ENCODE results near the gene SLC9C2.
"Not testable (repeated sequence)": the region's sequence is repeated elsewhere in the genome, so short reads cannot be mapped to it uniquely, and the experiment has no call there.

SLC9C2 gene

DNA sequence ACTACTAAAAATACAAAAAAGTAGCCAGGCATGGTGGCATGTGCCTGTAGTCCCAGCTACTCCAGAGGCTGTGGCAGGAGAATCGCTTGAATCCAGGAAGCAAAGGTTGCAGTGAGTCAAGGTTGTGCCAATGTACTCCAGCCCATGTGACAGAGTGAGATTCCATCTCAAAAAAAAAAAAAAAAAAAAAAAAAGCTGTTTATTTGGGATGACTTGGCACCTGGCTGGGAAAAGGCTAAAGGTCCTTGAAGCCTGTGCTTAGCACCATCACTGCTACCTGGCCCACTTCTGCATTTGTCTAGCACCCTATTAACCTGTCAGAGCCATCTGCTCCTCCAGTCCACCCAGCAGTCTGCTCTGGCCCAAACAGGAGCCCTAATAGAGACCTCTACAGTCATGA lies 100.8 kb downstream of the SLC9C2 start:
- no peak for DNase-seq
- no peak for ATAC-seq (replicated peaks)
- H3K9me3 Mint-ChIP-seq: no peaks in the 10 kb centered on the region
- no peak overlapping the region for H3K27ac Mint-ChIP-seq
- peaks cover 7% of the 10 kb centered on the region for H3K36me3 Mint-ChIP-seq (ENCODE audit: insufficient read depth)
- no peak overlapping the region for H3K4me3 Mint-ChIP-seq
- peaks cover 0 to 2% of the 10 kb centered on the region in 2 donors for H3K4me1 Mint-ChIP-seq (ENCODE audit: low read depth in 2 of 2)
- no peaks in the 10 kb centered on the region for H3K27me3 Mint-ChIP-seq

GRCh38 chr1:173499729-173500128 lies 103.1 kb downstream of the SLC9C2 start:
- H3K9me3 Mint-ChIP-seq: no peaks in the 10 kb centered on the region
- ATAC-seq (replicated peaks): no peak
- peaks cover 4% of the 10 kb centered on the region for H3K36me3 Mint-ChIP-seq (ENCODE audit: insufficient read depth)
- no peaks in the 10 kb centered on the region for H3K27me3 Mint-ChIP-seq
- no peak overlapping the region for H3K27ac Mint-ChIP-seq
- no peak for DNase-seq
- peaks cover 0 to 2% of the 10 kb centered on the region in 2 donors for H3K4me1 Mint-ChIP-seq (ENCODE audit: low read depth in 2 of 2)
- H3K4me3 Mint-ChIP-seq: no peak overlapping the region

DNA sequence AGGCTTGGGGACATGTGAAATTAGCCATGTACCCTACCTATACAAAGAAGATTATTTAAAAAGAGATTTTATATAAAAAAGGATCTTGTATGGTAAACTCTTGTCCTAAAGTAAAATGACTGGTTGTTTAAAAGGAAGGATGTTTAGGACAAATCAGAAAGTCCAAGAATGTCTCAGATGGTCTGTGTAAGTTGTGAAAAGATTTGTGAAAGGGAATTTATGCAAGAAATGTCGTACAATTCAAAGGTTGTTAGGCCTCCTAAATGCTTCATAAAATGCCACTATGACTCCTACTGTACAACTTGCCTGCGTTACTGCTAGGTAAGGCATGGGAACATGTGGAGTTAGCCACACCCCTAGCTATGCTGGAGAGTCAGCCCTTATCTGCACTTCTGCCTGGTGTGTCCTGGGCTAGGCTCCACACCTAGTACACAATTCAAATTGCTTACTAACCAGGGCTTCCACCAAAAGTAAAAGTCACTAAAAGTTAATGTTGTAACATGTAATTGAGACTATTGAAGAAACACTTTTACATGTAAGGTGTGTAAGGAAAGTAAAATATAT lies 106.0 kb downstream of the SLC9C2 start:
- Mint-ChIP-seq H3K36me3 (ENCODE audit: insufficient read depth) (no peaks in the 10 kb centered on the region), H3K4me3 (no peak overlapping the region), H3K27me3 (no peaks in the 10 kb centered on the region), H3K4me1 (ENCODE audit: low read depth in 2 of 2) (peaks cover 0 to 2% of the 10 kb centered on the region in 2 donors), H3K27ac (no peak overlapping the region), H3K9me3 (no peaks in the 10 kb centered on the region)
- DNase-seq (no peak), ATAC-seq (replicated peaks) (no peak)

DNA sequence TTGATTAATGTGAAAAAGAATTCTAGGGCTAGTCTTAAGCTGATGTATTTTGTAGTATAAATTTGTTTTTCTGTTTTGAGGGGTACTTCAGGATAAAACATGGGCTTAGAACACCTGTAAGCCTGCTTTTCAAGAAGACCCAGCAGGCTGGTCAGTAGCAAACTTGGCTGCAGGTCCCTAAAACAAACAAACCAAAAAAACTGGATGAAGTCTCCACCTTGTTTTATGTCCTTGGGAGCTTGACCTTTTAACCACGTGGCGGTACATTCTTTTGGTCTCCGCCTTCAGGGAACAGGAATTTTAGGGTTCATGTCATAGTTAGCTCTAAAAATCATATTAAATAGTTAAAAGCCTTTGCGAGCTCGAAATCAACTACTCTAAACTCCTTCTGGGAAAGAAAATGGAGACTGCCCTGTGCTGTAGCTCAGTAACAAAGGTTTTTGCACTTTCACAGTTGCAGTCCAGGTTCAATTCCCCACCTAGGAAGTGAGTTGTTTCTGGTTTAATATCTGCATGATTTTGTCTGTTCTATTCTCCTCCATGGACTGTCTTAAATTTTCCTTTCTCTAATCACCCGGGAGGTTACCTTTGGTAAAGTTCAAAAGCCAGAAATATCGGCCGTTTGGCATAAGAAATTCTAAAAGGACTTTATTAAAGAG lies 107.1 kb downstream of the SLC9C2 start:
- peaks cover 0 to 2% of the 10 kb centered on the region in 2 donors for H3K4me1 Mint-ChIP-seq (ENCODE audit: low read depth in 2 of 2)
- H3K4me3 Mint-ChIP-seq: no peak overlapping the region
- no peaks in the 10 kb centered on the region for H3K27me3 Mint-ChIP-seq
- H3K36me3 Mint-ChIP-seq (ENCODE audit: insufficient read depth): no peaks in the 10 kb centered on the region
- ATAC-seq (replicated peaks): no peak
- H3K27ac Mint-ChIP-seq: no peak overlapping the region
- no peak for DNase-seq
- H3K9me3 Mint-ChIP-seq: no peaks in the 10 kb centered on the region

DNA sequence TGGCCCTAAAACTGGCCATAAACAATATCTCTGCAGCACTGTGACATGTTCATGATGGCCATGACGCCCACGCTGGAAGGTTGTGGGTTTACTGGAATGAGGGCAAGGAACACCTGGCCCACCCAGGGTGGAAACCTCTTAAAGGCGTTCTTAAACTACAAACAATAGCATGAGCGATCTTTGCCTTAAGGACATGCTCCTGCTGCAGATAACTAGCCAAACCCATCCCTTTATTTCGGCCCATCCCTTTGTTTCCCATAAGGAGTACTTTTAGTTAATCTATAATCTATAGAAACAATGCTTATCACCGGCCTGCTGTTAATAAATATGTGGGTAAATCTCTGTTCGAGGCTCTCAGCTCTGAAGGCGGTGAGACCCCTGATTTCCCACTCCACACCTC lies 109.7 kb downstream of the SLC9C2 start:
- ATAC-seq (replicated peaks); H3K9me3 Mint-ChIP-seq: not testable (repeated sequence)

GRCh38 chr1:173491508-173491907 lies 111.4 kb downstream of the SLC9C2 start:
- Mint-ChIP-seq H3K27ac (no peak overlapping the region), H3K9me3 (no peaks in the 10 kb centered on the region), H3K36me3 (ENCODE audit: insufficient read depth) (peaks cover 27% of the 10 kb centered on the region), H3K4me3 (no peak overlapping the region), H3K4me1 (ENCODE audit: low read depth in 2 of 2) (no peaks in the 10 kb centered on the region), H3K27me3 (no peaks in the 10 kb centered on the region)
- DNase-seq: no peak
- no peak for ATAC-seq (replicated peaks)

More for the DNA sequence above, 109.7 kb downstream of the SLC9C2 start:
- not testable (repeated sequence) for H3K27ac Mint-ChIP-seq; DNase-seq; H3K4me3 Mint-ChIP-seq; H3K27me3 Mint-ChIP-seq; H3K4me1 Mint-ChIP-seq (ENCODE audit: low read depth in 2 of 2)
- peaks cover 11% of the 10 kb centered on the region for H3K36me3 Mint-ChIP-seq (ENCODE audit: insufficient read depth)

- Mint-ChIP-seq H3K9me3 (no peaks in the 10 kb centered on the region), H3K36me3 (ENCODE audit: insufficient read depth) (peaks cover 42% of the 10 kb centered on the region), H3K4me1 (ENCODE audit: low read depth in 2 of 2) (no peaks in the 10 kb centered on the region), H3K4me3 (no peak overlapping the region), H3K27me3 (no peaks in the 10 kb centered on the region), H3K27ac (no peak overlapping the region)
- DNase-seq (no peak), ATAC-seq (replicated peaks) (no peak)
Measured at GRCh38 chr1:173489929-173490328, 112.9 kb downstream of the SLC9C2 start.

DNA sequence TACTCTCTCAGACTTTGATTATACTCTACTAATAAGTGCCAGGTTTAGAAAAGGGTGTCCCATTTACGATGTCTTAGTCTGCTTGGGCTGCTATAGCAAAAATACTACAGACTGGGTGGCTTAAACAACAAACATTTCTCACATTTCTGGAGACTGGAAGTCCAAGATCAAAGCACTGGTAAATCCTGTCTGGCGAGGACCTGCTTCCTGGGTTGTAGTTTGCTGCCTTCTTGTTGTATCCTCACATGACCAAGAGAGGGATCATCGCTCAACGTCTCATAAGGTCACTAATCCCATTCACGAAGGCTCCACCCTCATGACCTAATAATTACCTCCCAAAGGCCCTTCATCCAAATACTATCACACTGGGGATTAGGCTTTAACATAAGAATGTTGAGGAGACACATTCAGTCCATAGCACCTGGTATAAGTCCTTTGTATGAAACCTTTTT lies 113.7 kb downstream of the SLC9C2 start:
- ATAC-seq (replicated peaks) (no peak), DNase-seq (no peak)
- no peak overlapping the region for H3K27ac Mint-ChIP-seq
- H3K4me3 Mint-ChIP-seq: no peak overlapping the region
- no peaks in the 10 kb centered on the region for H3K9me3 Mint-ChIP-seq
- no peaks in the 10 kb centered on the region for H3K4me1 Mint-ChIP-seq (ENCODE audit: low read depth in 2 of 2)
- H3K27me3 Mint-ChIP-seq: no peaks in the 10 kb centered on the region
- H3K36me3 Mint-ChIP-seq (ENCODE audit: insufficient read depth): peaks cover 49% of the 10 kb centered on the region

- DNase-seq: no peak
- Mint-ChIP-seq H3K4me3 (no peak overlapping the region), H3K9me3 (no peaks in the 10 kb centered on the region), H3K27me3 (no peaks in the 10 kb centered on the region), H3K27ac (no peak overlapping the region), H3K4me1 (ENCODE audit: low read depth in 2 of 2) (no peaks in the 10 kb centered on the region), H3K36me3 (ENCODE audit: insufficient read depth) (peaks cover 61% of the 10 kb centered on the region)
- no peak for ATAC-seq (replicated peaks)
Measured at GRCh38 chr1:173488001-173488400, 114.9 kb downstream of the SLC9C2 start.

DNA sequence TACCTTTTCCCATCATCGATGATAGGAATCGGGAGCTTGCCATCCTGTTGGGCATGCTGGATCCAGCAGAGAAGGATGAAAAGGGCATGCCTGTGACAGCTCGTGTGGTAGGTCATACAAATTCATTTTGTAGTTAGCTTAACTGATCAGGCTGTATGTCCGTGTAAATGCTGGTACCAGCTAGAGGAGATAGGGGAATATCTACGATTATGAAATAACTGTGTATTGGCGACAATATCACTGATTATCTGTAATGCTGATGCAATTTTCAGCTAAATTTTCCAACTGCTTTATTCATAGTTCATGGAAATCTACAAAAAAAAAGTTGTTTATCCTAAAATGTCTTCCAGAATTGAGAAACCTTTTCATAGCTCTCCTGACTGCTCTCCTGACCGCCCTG lies 117.5 kb downstream of the SLC9C2 start:
- DNase-seq: no peak
- H3K4me1 Mint-ChIP-seq (ENCODE audit: low read depth in 2 of 2): peaks cover 0 to 8% of the 10 kb centered on the region in 2 donors
- no peak for ATAC-seq (replicated peaks)
- H3K9me3 Mint-ChIP-seq: no peaks in the 10 kb centered on the region
- H3K36me3 Mint-ChIP-seq (ENCODE audit: insufficient read depth): peaks cover 79% of the 10 kb centered on the region
- H3K27ac Mint-ChIP-seq: no peak overlapping the region
- H3K27me3 Mint-ChIP-seq: no peaks in the 10 kb centered on the region
- no peak overlapping the region for H3K4me3 Mint-ChIP-seq

- ATAC-seq (replicated peaks) (no peak), DNase-seq (no peak)
- Mint-ChIP-seq H3K4me1 (ENCODE audit: low read depth in 2 of 2) (peaks cover 4 to 8% of the 10 kb centered on the region in 2 donors), H3K36me3 (ENCODE audit: insufficient read depth) (peaks cover 75% of the 10 kb centered on the region), H3K4me3 (no peak overlapping the region), H3K27me3 (no peaks in the 10 kb centered on the region), H3K9me3 (no peaks in the 10 kb centered on the region), H3K27ac (no peak overlapping the region)
Measured at GRCh38 chr1:173484276-173484675, 118.6 kb downstream of the SLC9C2 start.

- ATAC-seq (replicated peaks) (no peak), DNase-seq (no peak)
- no peaks in the 10 kb centered on the region for H3K27me3 Mint-ChIP-seq
- peak overlapping the region in 1 of 2 donors; percentile 50 for H3K27ac Mint-ChIP-seq
- peaks cover 75% of the 10 kb centered on the region for H3K36me3 Mint-ChIP-seq (ENCODE audit: insufficient read depth)
- no peaks in the 10 kb centered on the region for H3K9me3 Mint-ChIP-seq
- no peak overlapping the region for H3K4me3 Mint-ChIP-seq
- H3K4me1 Mint-ChIP-seq (ENCODE audit: low read depth in 2 of 2): peaks cover 13 to 21% of the 10 kb centered on the region in 2 donors
Measured at GRCh38 chr1:173482683-173483082, 120.2 kb downstream of the SLC9C2 start.

DNA sequence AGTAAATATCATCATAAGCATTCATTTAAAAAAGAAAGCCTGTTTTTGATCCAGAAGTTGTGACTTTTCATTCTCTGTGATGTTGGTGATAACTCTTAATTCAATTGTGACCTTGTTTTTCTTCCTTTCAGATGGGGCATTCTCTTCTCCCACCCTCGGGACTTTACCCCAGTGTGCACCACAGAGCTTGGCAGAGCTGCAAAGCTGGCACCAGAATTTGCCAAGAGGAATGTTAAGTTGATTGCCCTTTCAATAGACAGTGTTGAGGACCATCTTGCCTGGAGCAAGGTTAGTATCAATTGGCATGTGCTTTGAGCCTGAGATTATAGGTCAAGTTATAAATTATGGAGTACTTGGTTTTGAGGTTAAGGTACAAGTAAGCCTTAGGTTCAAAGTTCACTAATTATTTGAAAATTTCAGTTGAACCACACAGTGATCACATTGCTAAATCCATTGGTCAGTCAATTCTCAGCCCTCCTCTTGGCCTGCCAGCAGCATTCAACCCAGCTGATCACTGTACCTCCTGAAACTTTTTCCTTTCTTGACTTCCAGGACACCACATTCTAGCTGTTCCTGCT lies 121.6 kb downstream of the SLC9C2 start:
- DNase-seq: no peak
- Mint-ChIP-seq H3K4me3 (no peak overlapping the region), H3K9me3 (no peaks in the 10 kb centered on the region), H3K27ac (no peak overlapping the region), H3K36me3 (ENCODE audit: insufficient read depth) (peaks cover 74% of the 10 kb centered on the region), H3K4me1 (ENCODE audit: low read depth in 2 of 2) (peaks cover 13 to 22% of the 10 kb centered on the region in 2 donors), H3K27me3 (no peaks in the 10 kb centered on the region)
- no peak for ATAC-seq (replicated peaks)

DNA sequence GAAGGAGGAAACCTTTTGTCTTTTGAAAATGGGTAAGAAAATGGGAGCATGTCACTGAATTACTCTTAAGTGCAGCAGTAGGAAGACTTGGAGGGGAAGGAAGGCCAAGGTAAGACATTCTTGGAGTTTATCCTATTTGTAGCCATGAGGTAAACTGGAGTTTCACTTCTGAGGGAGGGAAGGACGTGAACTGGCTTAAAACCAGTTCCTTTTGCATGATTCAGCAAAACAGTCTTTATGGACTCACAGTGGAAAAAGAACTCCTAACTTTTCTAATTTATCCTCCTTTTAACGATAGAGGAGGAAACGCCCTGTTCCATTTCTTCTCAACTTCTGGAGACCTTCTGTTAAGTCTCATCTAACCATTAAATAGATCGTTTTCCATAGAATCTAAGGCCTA lies 123.2 kb downstream of the SLC9C2 start:
- peak overlapping the region in 1 of 2 donors; percentile 28 for H3K27ac Mint-ChIP-seq
- H3K4me3 Mint-ChIP-seq: no peak overlapping the region
- H3K4me1 Mint-ChIP-seq (ENCODE audit: low read depth in 2 of 2): peaks cover 28 to 36% of the 10 kb centered on the region in 2 donors

More for the DNA sequence above, 123.2 kb downstream of the SLC9C2 start:
- H3K36me3 Mint-ChIP-seq (ENCODE audit: insufficient read depth): peaks cover 59% of the 10 kb centered on the region
- ATAC-seq (replicated peaks) (no peak), DNase-seq (no peak)
- no peaks in the 10 kb centered on the region for H3K9me3 Mint-ChIP-seq
- H3K27me3 Mint-ChIP-seq: no peaks in the 10 kb centered on the region

All from effector memory CD8-positive, alpha-beta T cell (primary cell).